ENCODE data around the gene RHOD.

GRCh38 chr11:67102664-67103063 lies 46.0 kb downstream of the RHOD start:
- TF ChIP-seq MYC (IDR thresholded peaks at IDR 0.05; ENCODE audit: low read depth, low read length) (no peak), CTCF (IDR thresholded peaks at IDR 0.05; ENCODE audit: extremely low read depth in 1 of 2, insufficient read depth in 1 of 2, low read depth in 1 of 2, low read length in 2 of 2) (no peak), POLR2A (IDR thresholded peaks at IDR 0.05; ENCODE audit: low read depth, low read length) (no peak)
